Breast epithelium (tissue), 4 donors: ENCODE data around the gene GRB14. TPM values are rescaled to one million over a fixed set of nuclear protein-coding genes. Genes with fewer than 3 reads are reported as not detected.

Source experiments
- DNase-seq, 2 donors: peaks; one replicate each; pipeline ENCODE4 v3.0.0-alpha.2; 2019; ENCODE audit warnings: low spot score in 2 of 2
- H3K27ac ChIP-seq, 2 donors: fragments of 200-600 bp; sonication (generic) in 1 of 2; one replicate each; pipeline ENCODE4 v1.5.1; 2016 to 2019; ENCODE audit warnings: mild to moderate bottlenecking in 1 of 2
- H3K27me3 ChIP-seq, 2 donors: fragments of 200-600 bp; sonication (generic) in 1 of 2; one replicate each; pipeline versions ENCODE4 v1.5.1 to v1.6.0; 2017 to 2019; ENCODE audit warnings: control low read depth in 1 of 2, mild to moderate bottlenecking in 1 of 2
- H3K36me3 ChIP-seq: fragments of 200-600 bp; one replicate; pipeline ENCODE4 v1.5.1; 2019
- H3K4me1 ChIP-seq, 2 donors: fragments of 200-600 bp; sonication (generic); one replicate each; pipeline ENCODE4 v1.5.1; 2016 to 2019; ENCODE audit warnings: control low read depth in 1 of 2
- H3K4me3 ChIP-seq, 3 donors: fragments of 200-600 bp; sonication (generic); 1 replicate in 2 of 3; 2 replicates in 1 of 3; pipeline ENCODE4 v1.5.1; 2016 to 2019; ENCODE audit warnings: mild to moderate bottlenecking in 3 of 3, moderate library complexity in 2 of 3
- H3K9me3 ChIP-seq, 2 donors: fragments of 200-600 bp; sonication (generic) in 1 of 2; one replicate each; pipeline ENCODE4 v1.5.1; 2016 to 2019; ENCODE audit warnings: control low read depth in 1 of 2
- POLR2A ChIP-seq: fragments of 450-650 bp; IDR thresholded peaks from one replicate; pipeline ENCODE4 v1.6.1; 2016; ENCODE audit warnings: antibody characterized with exemption, mild to moderate bottlenecking, moderate library complexity
- POLR2AphosphoS5 ChIP-seq, 3 donors: sonication (generic); formaldehyde crosslinking; IDR thresholded peaks; one replicate each; pipeline ENCODE4 v1.6.1; 2017; ENCODE audit warnings: antibody characterized with exemption in 3 of 3
- intact Hi-C: fragments of 100-400 bp; cut with DNase I; formaldehyde crosslinking; loops from one replicate; pipeline ENCODE4 v1.15.1; 2023; ENCODE audit warnings: low total_unique reads
- total RNA-seq, 3 donors: library from RNA; depleted of rRNA; stranded (reverse); fragments of >200 nt; gene quantifications; one replicate each; pipeline ENCODE4 v1.1.0, GENCODE V29; 2016
- TF ChIP-seq, protein P1 (sequence below), 3 donors: fragments of 450-650 bp; IDR thresholded peaks; one replicate each; pipeline ENCODE4 v1.5.1; 2016 to 2017; ENCODE audit warnings: antibody characterized with exemption in 3 of 3, mild to moderate bottlenecking in 3 of 3, moderate library complexity in 3 of 3

The GRB14 gene
- total RNA-seq, 3 donors from 2014 or later, result 2.5 to 13.1 (median 4.6) TPM

DNA sequence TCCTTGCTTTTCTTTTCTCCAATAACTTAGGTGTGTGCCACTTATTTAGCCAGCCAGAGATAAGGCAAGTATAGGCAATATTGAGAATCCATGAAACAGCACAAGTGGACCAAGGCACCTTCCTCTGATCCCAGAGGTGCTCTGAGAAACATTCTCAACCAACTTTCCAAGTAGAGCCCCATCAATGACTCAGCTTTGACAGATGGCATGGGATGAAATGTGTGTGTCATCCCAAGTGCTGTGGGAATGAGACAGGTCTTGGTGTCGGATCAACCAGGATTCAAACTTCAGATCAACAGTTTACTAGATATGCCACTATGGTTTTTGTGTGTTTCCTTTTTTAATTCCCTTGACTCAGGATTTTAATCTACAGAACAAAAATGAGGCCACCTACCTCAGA is 164.0 kb downstream of the GRB14 start:
- Histone ChIP-seq H3K27me3 (no peaks in the 10 kb centered on the region), H3K4me1 (no peaks in the 10 kb centered on the region), H3K9me3 (no peaks in the 10 kb centered on the region), H3K27ac (no peak overlapping the region), H3K4me3 (no peak overlapping the region), H3K36me3 (no peaks in the 10 kb centered on the region)
- intact Hi-C loops, result no loop called here
- TF ChIP-seq POLR2AphosphoS5 (IDR thresholded peaks at IDR 0.05) (no peak), POLR2A (no peak)
- TF ChIP-seq, protein P1, sequence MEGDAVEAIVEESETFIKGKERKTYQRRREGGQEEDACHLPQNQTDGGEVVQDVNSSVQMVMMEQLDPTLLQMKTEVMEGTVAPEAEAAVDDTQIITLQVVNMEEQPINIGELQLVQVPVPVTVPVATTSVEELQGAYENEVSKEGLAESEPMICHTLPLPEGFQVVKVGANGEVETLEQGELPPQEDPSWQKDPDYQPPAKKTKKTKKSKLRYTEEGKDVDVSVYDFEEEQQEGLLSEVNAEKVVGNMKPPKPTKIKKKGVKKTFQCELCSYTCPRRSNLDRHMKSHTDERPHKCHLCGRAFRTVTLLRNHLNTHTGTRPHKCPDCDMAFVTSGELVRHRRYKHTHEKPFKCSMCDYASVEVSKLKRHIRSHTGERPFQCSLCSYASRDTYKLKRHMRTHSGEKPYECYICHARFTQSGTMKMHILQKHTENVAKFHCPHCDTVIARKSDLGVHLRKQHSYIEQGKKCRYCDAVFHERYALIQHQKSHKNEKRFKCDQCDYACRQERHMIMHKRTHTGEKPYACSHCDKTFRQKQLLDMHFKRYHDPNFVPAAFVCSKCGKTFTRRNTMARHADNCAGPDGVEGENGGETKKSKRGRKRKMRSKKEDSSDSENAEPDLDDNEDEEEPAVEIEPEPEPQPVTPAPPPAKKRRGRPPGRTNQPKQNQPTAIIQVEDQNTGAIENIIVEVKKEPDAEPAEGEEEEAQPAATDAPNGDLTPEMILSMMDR (IDR thresholded peaks at IDR 0.05), result no peak
- no peak for DNase-seq

DNA sequence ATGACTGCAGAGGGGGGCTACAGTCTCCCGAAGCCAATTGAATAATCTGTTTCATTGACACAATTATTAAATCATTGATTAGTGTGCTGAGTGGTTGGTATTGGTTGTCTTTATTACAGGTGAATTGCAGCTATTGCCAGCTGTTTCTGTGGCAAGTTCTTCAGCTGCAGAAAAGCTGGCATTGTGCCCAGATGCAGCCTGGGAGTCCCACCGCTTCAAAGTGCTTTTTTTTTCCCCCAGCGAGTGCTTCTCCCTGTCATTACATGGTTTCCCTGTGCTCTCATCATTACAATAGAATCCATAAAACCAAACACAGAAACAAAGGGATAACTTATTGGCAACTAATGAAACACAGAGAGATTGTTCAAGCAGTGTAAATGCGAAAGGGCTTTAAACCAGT is 164.7 kb downstream of the GRB14 start:
- Histone ChIP-seq H3K4me3 (no peak overlapping the region), H3K36me3 (no peaks in the 10 kb centered on the region), H3K4me1 (no peaks in the 10 kb centered on the region), H3K9me3 (no peaks in the 10 kb centered on the region), H3K27ac (no peak overlapping the region), H3K27me3 (no peaks in the 10 kb centered on the region)
- no peak for DNase-seq
- intact Hi-C loops, result no loop called here
- TF ChIP-seq, protein P1 (IDR thresholded peaks at IDR 0.05), result no peak
- TF ChIP-seq POLR2AphosphoS5 (IDR thresholded peaks at IDR 0.05), result no peak
- no peak for TF ChIP-seq POLR2A

DNA sequence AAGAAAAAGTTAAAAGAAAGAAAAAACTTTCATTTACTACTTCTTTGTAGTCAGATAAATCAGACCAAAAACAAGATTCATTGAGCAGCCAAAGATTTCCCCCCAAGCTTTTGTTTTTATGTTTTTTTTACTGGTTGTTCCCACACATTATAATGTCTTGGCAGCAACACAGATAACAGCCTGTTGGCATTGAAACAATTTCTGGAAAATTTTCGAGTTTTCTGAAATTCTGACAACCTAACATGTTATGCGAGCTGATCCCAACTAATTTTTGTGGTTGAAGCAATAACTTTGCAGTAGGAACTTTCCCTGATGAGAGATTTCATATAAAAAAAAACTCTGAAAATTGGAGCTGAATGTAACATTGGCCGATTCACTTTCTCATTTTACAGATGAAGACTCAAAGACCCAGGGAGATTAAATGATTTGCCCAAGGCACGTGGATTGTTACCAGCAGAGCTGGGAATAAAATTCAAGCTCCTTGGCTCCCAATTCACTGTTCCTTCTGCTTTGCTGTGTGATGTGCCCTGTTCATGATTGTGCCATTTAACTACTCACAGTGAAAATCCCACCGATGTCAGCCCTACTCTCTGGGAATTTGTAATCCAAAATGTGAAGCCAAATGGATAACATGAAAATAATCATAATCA is 167.5 kb downstream of the GRB14 start:
- Histone ChIP-seq H3K9me3 (no peaks in the 10 kb centered on the region), H3K27me3 (no peaks in the 10 kb centered on the region), H3K36me3 (no peaks in the 10 kb centered on the region), H3K4me3 (no peak overlapping the region), H3K27ac (no peak overlapping the region), H3K4me1 (no peaks in the 10 kb centered on the region)
- TF ChIP-seq, protein P1 (IDR thresholded peaks at IDR 0.05), result no peak
- TF ChIP-seq POLR2AphosphoS5 (IDR thresholded peaks at IDR 0.05) (no peak), POLR2A (no peak)
- DNase-seq, result no peak
- intact Hi-C loops, result no loop called here

DNA sequence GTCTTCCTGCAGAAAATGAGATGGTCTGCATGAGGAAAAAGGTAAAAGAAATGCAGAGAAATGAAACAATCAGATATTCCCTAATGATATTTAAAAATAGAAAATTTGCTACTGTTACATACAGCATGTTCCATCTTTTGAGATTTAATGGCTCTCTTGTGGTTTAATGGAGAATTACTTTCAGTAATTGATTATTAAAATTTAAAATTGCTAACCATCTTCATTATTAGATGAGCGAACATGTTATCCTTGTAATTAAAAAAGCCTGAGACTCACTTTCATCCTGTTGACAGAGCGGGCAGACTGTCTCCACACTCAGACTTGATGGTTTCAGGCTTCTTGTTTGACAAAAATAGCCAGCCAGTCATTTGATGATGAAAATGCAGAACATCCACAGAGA is 171.0 kb downstream of the GRB14 start:
- intact Hi-C loops, result no loop called here
- H3K4me3 ChIP-seq, result no peak overlapping the region
- H3K27ac ChIP-seq, result no peak overlapping the region
- H3K27me3 ChIP-seq, result no peaks in the 10 kb centered on the region
- DNase-seq, result no peak
- TF ChIP-seq POLR2A, result no peak
- TF ChIP-seq POLR2AphosphoS5 (IDR thresholded peaks at IDR 0.05), result no peak
- TF ChIP-seq, protein P1 (IDR thresholded peaks at IDR 0.05), result no peak
- H3K9me3 ChIP-seq, result no peaks in the 10 kb centered on the region
- H3K4me1 ChIP-seq, result no peaks in the 10 kb centered on the region
- no peaks in the 10 kb centered on the region for H3K36me3 ChIP-seq

DNA sequence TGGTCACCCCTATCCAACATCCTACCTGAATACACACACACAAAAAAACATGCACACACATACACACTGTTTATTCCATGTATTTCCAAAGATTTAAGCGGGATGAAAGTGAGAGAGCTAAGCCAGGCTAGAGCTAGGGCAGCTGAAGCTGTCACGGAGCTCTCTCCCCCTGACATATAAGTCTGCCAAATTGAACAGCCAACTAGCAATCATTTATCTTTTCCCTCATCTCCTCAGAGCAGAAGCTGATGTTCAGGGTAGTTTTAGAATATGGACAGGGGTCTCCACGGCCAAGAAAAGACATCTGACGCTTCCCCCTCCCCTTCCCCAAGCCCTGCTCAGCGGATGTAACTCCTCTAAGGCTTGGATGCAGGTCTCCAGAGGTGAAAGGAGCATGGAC is 171.6 kb downstream of the GRB14 start:
- no peaks in the 10 kb centered on the region for H3K9me3 ChIP-seq
- TF ChIP-seq, protein P1 (IDR thresholded peaks at IDR 0.05), result no peak
- TF ChIP-seq POLR2AphosphoS5 (IDR thresholded peaks at IDR 0.05), result no peak
- no peak for TF ChIP-seq POLR2A
- no peak overlapping the region for H3K4me3 ChIP-seq
- H3K27ac ChIP-seq, result no peak overlapping the region
- no peaks in the 10 kb centered on the region for H3K36me3 ChIP-seq
- no peak for DNase-seq
- no peaks in the 10 kb centered on the region for H3K27me3 ChIP-seq
- H3K4me1 ChIP-seq, result no peaks in the 10 kb centered on the region
- intact Hi-C loops, result no loop called here
